IMR-90 (cell line): Measurements from ENCODE around the gene NT5DC2. TPM values are rescaled to one million over a fixed set of nuclear protein-coding genes. Genes with fewer than 3 reads are reported as not detected.

Experiments used
- ATAC-seq: fragments of 200-7000 bp; cut with Tn5 transposase; 2 replicates; pipeline ENCODE4 v1.9.1; 2020; ENCODE audit warnings: low read depth, mild to moderate bottlenecking, moderate library complexity
- BruUV-seq: library from RNA; stranded (reverse); fragments of 400-500 nt; replicated peaks from 2 replicates; lab custom pipeline; 2021; lab: Mats Ljungman, UMichigan
- CTCF ChIA-PET: fragments of 300-600 bp; formaldehyde crosslinking; extraction: SDS; loops from one replicate; lab custom pipeline; 2021; ENCODE audit warnings: antibody characterized with exemption; lab: Yijun Ruan, JAX
- POLR2A ChIA-PET: fragments of 300-600 bp; sonication (Branson Sonifier 250); formaldehyde crosslinking; loops from one replicate; lab custom pipeline; 2022; ENCODE audit warnings: antibody characterized with exemption; ENCODE audit not compliant: unreplicated experiment; lab: Charles Lee
- DNase-seq: peaks from one replicate; pipeline ENCODE4 v3.0.0; 2013
- H2AFZ ChIP-seq: replicated peaks from 2 replicates; pipeline ENCODE3; 2013; ENCODE audit warnings: low read length, mild to moderate bottlenecking; ENCODE audit not compliant: poor library complexity
- H2AK5ac ChIP-seq: 2 replicates; pipeline ENCODE4 v1.6.1; 2013; ENCODE audit warnings: low read depth, low read length, inconsistent platforms
- H2AK9ac ChIP-seq: replicated peaks from 2 replicates; pipeline ENCODE3; 2013; ENCODE audit warnings: mild to moderate bottlenecking, low read depth, low read length, moderate library complexity; ENCODE audit not compliant: poor library complexity
- H2BK120ac ChIP-seq: 2 replicates; pipeline ENCODE4 v1.6.1; 2013; ENCODE audit warnings: low read depth, low read length, inconsistent platforms
- H2BK15ac ChIP-seq: 3 replicates; pipeline ENCODE4 v1.6.1; 2013; ENCODE audit warnings: low read depth, low read length, inconsistent platforms
- H2BK20ac ChIP-seq: 2 replicates; pipeline ENCODE4 v1.6.1; 2013; ENCODE audit warnings: low read depth, mild to moderate bottlenecking, inconsistent platforms, low read length, moderate library complexity
- H2BK5ac ChIP-seq: 2 replicates; pipeline ENCODE4 v1.6.1; 2013; ENCODE audit warnings: mild to moderate bottlenecking, low read depth, low read length, inconsistent platforms; ENCODE audit not compliant: poor library complexity, severe bottlenecking
- H3K14ac ChIP-seq: replicated peaks from 2 replicates; pipeline ENCODE4 v1.6.1; 2013; ENCODE audit warnings: low read depth, low read length, inconsistent platforms
- H3K18ac ChIP-seq: 2 replicates; pipeline ENCODE4 v1.6.1; 2013; ENCODE audit warnings: low read depth, low read length, control low read depth
- H3K23ac ChIP-seq: 2 replicates; pipeline ENCODE4 v1.6.1; 2013; ENCODE audit warnings: low read depth, low read length, inconsistent platforms
- H3K27ac ChIP-seq: 2 replicates; pipeline ENCODE4 v1.5.1; 2013; ENCODE audit warnings: mild to moderate bottlenecking, control low read depth, low read length; ENCODE audit not compliant: insufficient read depth
- H3K27me3 ChIP-seq: 2 replicates; pipeline ENCODE4 v1.6.1; 2013; ENCODE audit warnings: low read length; ENCODE audit not compliant: control insufficient read depth, insufficient read depth
- H3K36me3 ChIP-seq: 2 replicates; pipeline ENCODE4 v1.6.1; 2013; ENCODE audit warnings: low read length, mixed read lengths; ENCODE audit not compliant: control insufficient read depth, insufficient read depth
- H3K4ac ChIP-seq: 2 replicates; pipeline ENCODE4 v1.6.1; 2013; ENCODE audit warnings: low read depth, low read length, inconsistent platforms
- H3K4me1 ChIP-seq: 2 replicates; pipeline ENCODE4 v1.6.1; 2013; ENCODE audit warnings: low read length, mixed read lengths; ENCODE audit not compliant: control insufficient read depth, insufficient read depth
- H3K4me2 ChIP-seq: 2 replicates; pipeline ENCODE4 v1.6.1; 2013; ENCODE audit warnings: low read depth, mild to moderate bottlenecking, control low read depth, low read length, moderate library complexity
- H3K4me3 ChIP-seq: 2 replicates; pipeline ENCODE4 v1.5.1; 2013; ENCODE audit warnings: low read depth, mild to moderate bottlenecking, control low read depth, low read length, moderate library complexity; ENCODE audit not compliant: insufficient read depth
- H3K56ac ChIP-seq: 2 replicates; pipeline ENCODE4 v1.6.1; 2013; ENCODE audit warnings: low read length, inconsistent platforms; ENCODE audit not compliant: insufficient read depth; ENCODE audit errors: extremely low read depth
- H3K79me1 ChIP-seq, 2 experiments: 2 replicates each; pipeline ENCODE4 v1.6.1; 2013; ENCODE audit warnings: low read length in 2 of 2, inconsistent platforms in 1 of 2, low read depth in 1 of 2
- H3K9ac ChIP-seq: 2 replicates; pipeline ENCODE4 v1.6.1; 2013; ENCODE audit warnings: low read depth, low read length, control low read depth
- H3K9me1 ChIP-seq: 2 replicates; pipeline ENCODE4 v1.6.1; 2013; ENCODE audit warnings: low read length, inconsistent platforms; ENCODE audit not compliant: insufficient read depth
- H3K9me3 ChIP-seq: 2 replicates; pipeline ENCODE4 v1.6.1; 2013; ENCODE audit warnings: low read length; ENCODE audit not compliant: control insufficient read depth, insufficient read depth
- H4K20me1 ChIP-seq: 2 replicates; pipeline ENCODE4 v1.6.1; 2013; ENCODE audit warnings: low read length, inconsistent platforms; ENCODE audit not compliant: insufficient read depth
- H4K5ac ChIP-seq: 2 replicates; pipeline ENCODE4 v1.6.1; 2013; ENCODE audit warnings: mild to moderate bottlenecking, low read depth, low read length, control low read depth
- H4K8ac ChIP-seq, 2 experiments: 2 replicates each; pipeline ENCODE4 v1.6.1; 2013; ENCODE audit warnings: low read depth in 2 of 2, low read length in 2 of 2, control low read depth in 1 of 2, inconsistent platforms in 1 of 2
- H4K91ac ChIP-seq: 2 replicates; pipeline ENCODE4 v1.6.1; 2013; ENCODE audit warnings: low read depth, low read length, inconsistent platforms; ENCODE audit not compliant: insufficient read depth
- ELK1 ChIP-seq: fragments of 150-350 bp; IDR thresholded peaks from 2 replicates; pipeline ENCODE4 v1.6.1; 2016; ENCODE audit warnings: low read depth, mild to moderate bottlenecking, low read length, moderate library complexity, borderline replicate concordance
- MXI1 ChIP-seq: IDR thresholded peaks from 2 replicates; pipeline ENCODE4 v1.6.1; 2012; ENCODE audit warnings: low read depth, mild to moderate bottlenecking, low read length, moderate library complexity, borderline replicate concordance
- RFX5 ChIP-seq: IDR thresholded peaks from 2 replicates; pipeline ENCODE4 v1.8.0; 2012; ENCODE audit warnings: low read depth, mild to moderate bottlenecking, low read length, moderate library complexity
- WGBS, 2 experiments: methylation state at CpG; one replicate each; pipeline versions ENCODE4 v1.1.5 to v1.1.7; 2013; ENCODE audit warnings: missing lambda C conversion rate in 2 of 2; ENCODE audit not compliant: insufficient read length in 1 of 2; ENCODE audit errors: extremely low coverage in 2 of 2; 5-methylcytosine and 5-hydroxymethylcytosine counted together
- dilution Hi-C: fragments of 300-500 bp; cut with HindIII; formaldehyde crosslinking; loops from one replicate; pipeline ENCODE4 v1.14.3; 2018; ENCODE audit warnings: low sequenced_read_pairs; ENCODE audit not compliant: unreplicated experiment
- in situ Hi-C: fragments of 300-500 bp; cut with MboI; formaldehyde crosslinking; loops from 3 replicates; pipeline ENCODE4 v1.14.3; 2019; ENCODE audit warnings: low sequenced_read_pairs, inconsistent platforms, mixed read lengths
- intact Hi-C: fragments of 100-400 bp; cut with micrococcal nuclease; formaldehyde crosslinking; loops from 2 replicates; pipeline ENCODE4 v1.10.0; 2022
- polyA plus RNA-seq, 3 experiments: library from polyadenylated mRNA; depleted of rRNA; stranded (reverse); fragments of >200 nt; gene quantifications; 2 replicates each; pipeline ENCODE4 v1.2.3, GENCODE V29; 2012; ENCODE audit warnings: low replicate concordance in 1 of 3
- total RNA-seq: library from RNA; depleted of rRNA; stranded (reverse); fragments of >200 nt; gene quantifications from 2 replicates; pipeline ENCODE4 v1.2.3, GENCODE V29; 2012

The NT5DC2 gene
- total and polyA plus RNA-seq, 2 of the 4 experiments (the other 2 are of a cell fraction) = 161 to 200 TPM

GRCh38 chr3:52494445-52494844, 39.2 kb downstream of the NT5DC2 start:
- Histone ChIP-seq H3K4ac (no peak overlapping the region), H4K8ac (no peak overlapping the region), H2AFZ (no peak overlapping the region), H3K27me3 (no peaks in the 10 kb centered on the region), H2BK20ac (no peak overlapping the region), H3K9me3 (no peaks in the 10 kb centered on the region), H3K79me1 (peaks cover 0 to 11% of the 10 kb centered on the region in 2 experiments; a peak in 2 of 4 replicates), H3K23ac (no peak overlapping the region), H2BK15ac (no peak overlapping the region), H4K91ac (no peak overlapping the region), H3K27ac (no peak overlapping the region), H4K20me1 (peaks cover 12% of the 10 kb centered on the region; the same call in 1 of the 2 replicates), H2AK5ac (no peak overlapping the region), H3K36me3 (peaks cover 38% of the 10 kb centered on the region), H3K14ac (no peak overlapping the region), H3K4me2 (no peak overlapping the region), H3K9me1 (peaks cover 10% of the 10 kb centered on the region), H3K56ac (no peak overlapping the region), H3K4me3 (no peak overlapping the region), H3K9ac (no peak overlapping the region), H2BK120ac (no peak overlapping the region), H4K5ac (no peak overlapping the region), H3K18ac (no peak overlapping the region), H3K4me1 (peaks cover 9% of the 10 kb centered on the region; the same call in 1 of the 2 replicates), H2AK9ac (no peak overlapping the region), H2BK5ac (no peak overlapping the region)
- CTCF ChIA-PET = no interaction called here
- intact Hi-C loops (no loop called here), in situ Hi-C loops (no loop called here), dilution Hi-C loops (no loop called here)
- DNase-seq (no peak), ATAC-seq (no peak)
- WGBS, 2 experiments = 83% methylated on average over 5 of the region's 7 CpGs; no CpG with 5 or more reads in 1 of the 2 experiments
- BruUV-seq = no TSS peak
- POLR2A ChIA-PET = no interaction called here
- TF ChIP-seq MXI1 (no peak), RFX5 (no peak), ELK1 (no peak)
